Neural cell (in vitro differentiated cells): ENCODE data around the gene FGD3. TPM values are rescaled to one million over a fixed set of nuclear protein-coding genes. Genes with fewer than 3 reads are reported as not detected.

Source experiments
- H2AFZ ChIP-seq: fragments of 200-600, 300-800 bp; sonication (generic), shearing (Covaris generic); 2 replicates; pipeline ENCODE4 v1.6.0; 2014; ENCODE audit warnings: low read depth, mild to moderate bottlenecking, antibody characterized with exemption, low read length, moderate library complexity
- H3F3A ChIP-seq: fragments of 200-600 bp; shearing (Covaris generic); 2 replicates; pipeline ENCODE4 v1.6.1; 2016; ENCODE audit warnings: mild to moderate bottlenecking, moderate library complexity, mixed read lengths, antibody characterized with exemption, low read length; ENCODE audit not compliant: insufficient read depth, poor library complexity, severe bottlenecking
- H3K27ac ChIP-seq: fragments of 200-600, 300-800 bp; sonication (generic), shearing (Covaris generic); 2 replicates; pipeline ENCODE4 v1.5.1; 2014; ENCODE audit warnings: mild to moderate bottlenecking, low read length, moderate library complexity
- H3K27me3 ChIP-seq: fragments of 300-800, 200-600 bp; sonication (generic), shearing (Covaris generic); 2 replicates; pipeline ENCODE4 v1.6.0; 2014; ENCODE audit warnings: mild to moderate bottlenecking, low read depth, low read length, moderate library complexity; ENCODE audit not compliant: insufficient read depth
- H3K36me3 ChIP-seq: fragments of 300-800, 200-600 bp; sonication (generic), shearing (Covaris generic); 2 replicates; pipeline ENCODE4 v1.5.1; 2014; ENCODE audit warnings: mild to moderate bottlenecking, antibody characterized with exemption, low read length, moderate library complexity; ENCODE audit not compliant: insufficient read depth
- H3K4me2 ChIP-seq: fragments of 300-800, 200-600 bp; sonication (generic), shearing (Covaris generic); 2 replicates; pipeline ENCODE4 v1.6.0; 2014; ENCODE audit warnings: mild to moderate bottlenecking, low read length
- H3K4me3 ChIP-seq: fragments of 300-800, 200-600 bp; sonication (generic), shearing (Covaris generic); 2 replicates; pipeline ENCODE4 v1.5.1; 2014; ENCODE audit warnings: mild to moderate bottlenecking, low read length, moderate library complexity
- H3K79me2 ChIP-seq: fragments of 200-600 bp; shearing (Covaris generic); replicated peaks from 2 replicates; pipeline ENCODE4 v1.6.0; 2014; ENCODE audit warnings: mild to moderate bottlenecking, low read length, moderate library complexity; ENCODE audit not compliant: insufficient read depth
- H3K9ac ChIP-seq: fragments of 300-800, 200-600 bp; sonication (generic), shearing (Covaris generic); 2 replicates; pipeline ENCODE4 v1.6.1; 2016; ENCODE audit warnings: mild to moderate bottlenecking, low read length, mixed read lengths
- H3K9me2 ChIP-seq: fragments of 200-600 bp; shearing (Covaris generic); 2 replicates; pipeline ENCODE4 v1.6.1; 2016; ENCODE audit warnings: mild to moderate bottlenecking, low read length, mixed read lengths; ENCODE audit not compliant: insufficient read depth
- H3K9me3 ChIP-seq: fragments of 200-600, 300-800 bp; sonication (generic), shearing (Covaris generic); 2 replicates; pipeline ENCODE4 v1.6.1; 2016; ENCODE audit warnings: mild to moderate bottlenecking, mixed run types, low read length, moderate library complexity, mixed read lengths
- H4K20me1 ChIP-seq: fragments of 200-600 bp; shearing (Covaris generic); 2 replicates; pipeline ENCODE4 v1.6.1; 2016; ENCODE audit warnings: mild to moderate bottlenecking, mixed run types; ENCODE audit not compliant: insufficient read depth
- CTCF ChIP-seq: fragments of 450-650 bp; IDR thresholded peaks from 2 replicates; pipeline ENCODE4 v1.5.1; 2014; ENCODE audit warnings: antibody characterized with exemption, mild to moderate bottlenecking, moderate library complexity; ENCODE audit not compliant: poor library complexity, severe bottlenecking
- EP300 ChIP-seq: fragments of 450-650 bp; conservative IDR thresholded peaks from 2 replicates; pipeline ENCODE4 v1.6.1; 2014; ENCODE audit warnings: antibody characterized with exemption, mild to moderate bottlenecking, moderate library complexity; ENCODE audit not compliant: poor library complexity, severe bottlenecking
- EZH2 ChIP-seq: fragments of 200-600, 300-800 bp; shearing (Covaris generic), sonication (generic); IDR thresholded peaks from 2 replicates; pipeline ENCODE4 v1.6.1; 2014; ENCODE audit warnings: antibody characterized with exemption, low read length, borderline replicate concordance, mild to moderate bottlenecking; ENCODE audit not compliant: insufficient read depth, poor library complexity, severe bottlenecking
- MXI1 ChIP-seq: fragments of 450-650 bp; conservative IDR thresholded peaks from 2 replicates; pipeline ENCODE4 v1.6.1; 2014; ENCODE audit warnings: antibody characterized with exemption, mild to moderate bottlenecking; ENCODE audit not compliant: poor library complexity, severe bottlenecking
- POLR2AphosphoS5 ChIP-seq: IDR thresholded peaks from 2 replicates; pipeline ENCODE4 v1.6.1; 2012
- RAD21 ChIP-seq: fragments of 450-650 bp; conservative IDR thresholded peaks from 2 replicates; pipeline ENCODE4 v1.6.1; 2014; ENCODE audit warnings: antibody characterized with exemption, mild to moderate bottlenecking, moderate library complexity
- REST ChIP-seq: IDR thresholded peaks from 2 replicates; pipeline ENCODE4 v1.6.1; 2012; ENCODE audit warnings: borderline replicate concordance
- SMC3 ChIP-seq: fragments of 450-650 bp; conservative IDR thresholded peaks from 2 replicates; pipeline ENCODE4 v1.6.1; 2014; ENCODE audit warnings: antibody characterized with exemption, mild to moderate bottlenecking, moderate library complexity; ENCODE audit not compliant: poor library complexity
- TAF1 ChIP-seq: IDR thresholded peaks from 2 replicates; pipeline ENCODE4 v1.6.1; 2012; ENCODE audit warnings: low read depth
- polyA plus RNA-seq: library from polyadenylated mRNA; depleted of rRNA; stranded (reverse); fragments of >200 nt; gene quantifications from 2 replicates; pipeline ENCODE4 v1.2.3, GENCODE V29; 2014

The FGD3 gene
- polyA plus RNA-seq, 1 donor from 2014 or later, result 8.3 TPM

GRCh38 chr9:93012963-93013855, 65.9 kb downstream of the FGD3 start:
- Histone ChIP-seq H4K20me1 (no peaks in the 10 kb centered on the region), H3K9me3 (no peaks in the 10 kb centered on the region), H3K4me2 (no peak overlapping the region), H3K79me2 (no peaks in the 10 kb centered on the region), H3K9me2 (no peaks in the 10 kb centered on the region), H2AFZ (no peak overlapping the region), H3K27ac (no peak overlapping the region), H3K27me3 (no peaks in the 10 kb centered on the region), H3K4me3 (no peak overlapping the region), H3K9ac (no peak overlapping the region), H3K36me3 (no peaks in the 10 kb centered on the region), H3F3A (no peaks in the 10 kb centered on the region)
- TF ChIP-seq SMC3 (no peak), POLR2AphosphoS5 (no peak), CTCF (no peak), REST (no peak), EP300 (no peak), RAD21 (no peak), MXI1 (no peak), EZH2 (no peak), TAF1 (no peak)

- H3K9me3 ChIP-seq, result no peaks in the 10 kb centered on the region
- H3K27ac ChIP-seq, result no peak overlapping the region
- TF ChIP-seq REST, result no peak
- TF ChIP-seq SMC3, result no peak
- TF ChIP-seq RAD21, result no peak
- no peak for TF ChIP-seq EZH2
- TF ChIP-seq TAF1, result no peak
- TF ChIP-seq EP300, result no peak
- no peak for TF ChIP-seq MXI1
- no peak for TF ChIP-seq POLR2AphosphoS5
- no peak for TF ChIP-seq CTCF
- no peaks in the 10 kb centered on the region for H3K9me2 ChIP-seq
- no peaks in the 10 kb centered on the region for H3K36me3 ChIP-seq
- no peak overlapping the region for H3K4me2 ChIP-seq
- no peaks in the 10 kb centered on the region for H4K20me1 ChIP-seq
- H2AFZ ChIP-seq, result no peak overlapping the region
- H3K9ac ChIP-seq, result no peak overlapping the region
- H3K27me3 ChIP-seq, result no peaks in the 10 kb centered on the region
- no peaks in the 10 kb centered on the region for H3F3A ChIP-seq
- no peaks in the 10 kb centered on the region for H3K79me2 ChIP-seq
- H3K4me3 ChIP-seq, result no peak overlapping the region
Observed at GRCh38 chr9:93013856-93014582, 66.7 kb downstream of the FGD3 start.
